ENCODE data around the gene SLC6A8. TPM values are rescaled to one million over a fixed set of nuclear protein-coding genes. Genes with fewer than 3 reads are reported as not detected.
"Not testable (repeated sequence)": the region's sequence is repeated elsewhere in the genome, so short reads cannot be mapped to it uniquely, and the experiment has no call there.

Gene SLC6A8
- total and polyA plus RNA-seq, 7 experiments from 2014 or later: 0.10 to 2.6 (median 0.74) TPM; not detected in 1

DNA sequence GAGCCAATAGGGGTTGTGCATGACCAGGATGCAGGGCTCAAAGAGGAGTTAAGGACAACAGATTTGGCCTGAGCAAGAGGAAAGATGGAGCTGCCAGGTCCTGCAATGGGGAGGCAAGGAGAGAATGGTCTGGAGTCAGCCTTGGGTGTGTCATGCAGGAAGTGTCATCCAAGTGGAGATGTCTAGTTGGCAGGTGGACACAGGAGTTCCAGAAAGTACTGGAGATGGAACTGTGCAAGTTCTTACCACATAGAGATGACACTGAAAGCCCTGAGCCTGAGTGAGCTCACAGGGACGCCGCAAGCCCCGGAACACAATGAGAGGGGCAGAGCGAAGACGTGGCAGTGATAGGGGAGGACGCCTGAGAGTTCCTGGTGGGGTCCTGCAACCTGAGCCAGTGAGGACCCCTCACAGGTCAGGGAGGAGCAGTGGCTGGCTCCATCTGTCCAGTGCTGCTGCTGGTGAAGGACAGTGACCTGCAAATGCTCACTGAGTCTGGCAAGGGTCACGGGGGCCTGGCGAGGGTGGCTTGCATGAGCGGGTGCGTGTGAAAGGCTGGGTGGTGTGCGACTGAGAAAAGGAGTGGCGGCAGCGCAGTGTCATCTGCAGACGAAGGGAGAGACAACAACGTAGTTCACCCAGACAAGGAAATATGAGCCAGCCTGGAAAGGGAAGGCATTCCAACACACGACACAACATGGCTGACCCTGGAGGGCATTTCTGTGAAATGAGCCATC lies 9.4 kb downstream of the SLC6A8 start:
- H3K27ac ChIP-seq (ENCODE audit: low read depth, low read length); CTCF ChIA-PET; POLR2A ChIA-PET; DNase-seq; H3K27me3 Mint-ChIP-seq; H3K27ac Mint-ChIP-seq; H3K36me3 Mint-ChIP-seq; ATAC-seq; H3K4me1 ChIP-seq (ENCODE audit: control insufficient read depth in 2 of 2, insufficient read depth in 2 of 2, low read length in 2 of 2); H3K27me3 ChIP-seq (ENCODE audit: control insufficient read depth in 2 of 2, insufficient read depth in 2 of 2, low read length in 2 of 2); H3K4me3 ChIP-seq (ENCODE audit: low read length); H3K4me1 Mint-ChIP-seq; H3K9me3 Mint-ChIP-seq; H3K9me3 ChIP-seq (ENCODE audit: control insufficient read depth in 2 of 3, low read length in 3 of 3); intact Hi-C loops (cut with micrococcal nuclease): not testable (repeated sequence)
- peak overlapping the region in 1 of 10 donors; percentile 14 for H3K4me3 Mint-ChIP-seq
- H3K36me3 ChIP-seq (ENCODE audit: control insufficient read depth in 2 of 3, insufficient read depth in 3 of 3, low read length in 3 of 3): peaks cover 0 to 35% (median 0%) of the 10 kb centered on the region in 3 experiments

DNA sequence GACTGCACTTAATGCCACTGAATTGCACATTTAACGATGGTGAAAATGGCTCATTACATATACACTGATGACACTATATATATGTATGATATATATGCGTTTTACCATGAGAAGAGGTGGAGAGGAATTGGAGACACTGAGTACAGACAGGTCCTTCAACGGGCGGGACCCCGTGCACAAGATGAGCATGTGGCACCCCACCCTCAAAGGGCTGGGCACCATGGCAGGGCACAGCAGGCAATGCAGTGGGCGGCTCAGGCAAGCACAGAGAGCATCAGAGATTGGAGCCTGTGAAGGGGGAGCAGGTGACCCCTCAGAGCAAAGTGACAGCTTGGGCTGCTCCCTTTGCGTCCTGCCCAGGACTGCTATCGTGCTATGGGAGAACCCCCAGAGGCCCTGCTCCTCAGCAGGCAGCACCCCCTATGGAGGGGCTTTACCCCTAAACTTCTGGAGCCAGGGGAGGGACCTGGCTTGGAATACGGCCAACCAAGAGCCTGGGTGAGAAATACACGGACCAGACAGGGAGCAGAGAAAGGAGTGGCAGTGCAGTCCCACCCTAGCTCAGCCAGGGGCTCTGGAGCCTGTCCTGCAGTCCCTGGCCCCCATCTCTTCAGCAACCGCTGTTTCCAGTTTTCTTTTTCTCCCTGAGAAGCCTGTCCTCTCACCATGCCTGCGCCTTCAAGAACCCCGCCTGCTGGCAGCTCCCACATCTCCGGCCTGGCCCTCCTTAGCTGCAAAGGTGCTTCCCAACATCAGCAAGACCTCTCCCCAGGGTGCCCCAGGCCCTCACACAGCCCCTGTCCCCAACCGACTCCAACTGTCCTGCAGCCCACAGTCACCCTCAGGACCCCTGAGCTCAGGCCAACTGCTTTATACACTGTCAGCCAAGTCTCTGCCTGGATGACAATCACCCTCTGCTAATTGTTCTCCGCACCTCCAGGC lies 10.5 kb downstream of the SLC6A8 start:
- H3K9me3 ChIP-seq (ENCODE audit: control insufficient read depth in 2 of 3, low read length in 3 of 3): no peaks in the 10 kb centered on the region
- H3K27ac Mint-ChIP-seq: peak overlapping the region in 3 of 9 donors; percentile 17 to 76 (median 36)
- no peak overlapping the region for H3K4me3 Mint-ChIP-seq
- peaks cover 0 to 3% (median 0%) of the 10 kb centered on the region in 11 donors for H3K9me3 Mint-ChIP-seq
- peaks cover 0 to 45% (median 0%) of the 10 kb centered on the region in 3 experiments for H3K36me3 ChIP-seq (ENCODE audit: control insufficient read depth in 2 of 3, insufficient read depth in 3 of 3, low read length in 3 of 3)
- POLR2A ChIA-PET: no interaction called here
- intact Hi-C loops (cut with micrococcal nuclease): no loop called here
- H3K27me3 Mint-ChIP-seq: no peaks in the 10 kb centered on the region
- H3K27me3 ChIP-seq (ENCODE audit: control insufficient read depth in 2 of 2, insufficient read depth in 2 of 2, low read length in 2 of 2): no peaks in the 10 kb centered on the region
- H3K36me3 Mint-ChIP-seq: peaks cover 0 to 8% (median 0%) of the 10 kb centered on the region in 5 donors
- H3K4me1 ChIP-seq (ENCODE audit: control insufficient read depth in 2 of 2, insufficient read depth in 2 of 2, low read length in 2 of 2): no peaks in the 10 kb centered on the region
- peaks cover 0 to 1% (median 0%) of the 10 kb centered on the region in 7 donors for H3K4me1 Mint-ChIP-seq
- DNase-seq: no peak
- ATAC-seq: no peak
- no peak overlapping the region for H3K4me3 ChIP-seq (ENCODE audit: low read length)
- CTCF ChIA-PET: no interaction called here
- H3K27ac ChIP-seq (ENCODE audit: low read depth, low read length): no peak overlapping the region

DNA sequence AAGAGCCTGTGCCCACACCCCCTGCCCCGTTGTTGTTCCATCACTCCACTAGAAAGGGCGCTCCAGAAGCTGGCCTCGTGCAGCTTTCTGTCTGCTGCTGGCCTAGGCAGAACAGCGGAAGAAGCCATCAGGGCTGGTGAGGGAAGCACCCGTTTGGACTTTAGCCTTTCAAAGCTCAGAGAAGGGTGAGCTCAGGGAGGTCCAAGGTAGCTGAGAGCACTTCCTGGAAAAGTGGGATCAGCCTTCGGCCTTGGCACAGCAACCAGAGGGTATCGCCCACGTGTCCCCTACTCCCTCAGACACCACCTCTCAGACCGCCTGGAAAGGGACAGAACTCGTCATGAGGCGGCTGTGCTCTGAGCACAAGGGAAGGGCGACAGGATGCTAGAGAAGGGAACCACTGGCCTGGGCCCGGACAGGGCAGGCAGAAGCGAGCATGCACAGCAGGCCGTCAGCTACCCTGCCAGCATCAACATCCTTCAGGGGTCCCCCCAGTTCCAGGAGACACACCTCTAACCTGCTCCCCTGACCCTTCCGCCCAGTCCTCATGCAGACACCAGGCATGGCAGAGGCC lies 11.6 kb downstream of the SLC6A8 start:
- ATAC-seq; CTCF ChIA-PET; H3K27ac Mint-ChIP-seq; H3K4me1 ChIP-seq (ENCODE audit: control insufficient read depth in 2 of 2, insufficient read depth in 2 of 2, low read length in 2 of 2); H3K9me3 ChIP-seq (ENCODE audit: control insufficient read depth in 2 of 3, low read length in 3 of 3); DNase-seq; H3K9me3 Mint-ChIP-seq; H3K27me3 ChIP-seq (ENCODE audit: control insufficient read depth in 2 of 2, insufficient read depth in 2 of 2, low read length in 2 of 2); H3K27me3 Mint-ChIP-seq; H3K4me3 ChIP-seq (ENCODE audit: low read length); intact Hi-C loops (cut with micrococcal nuclease); H3K4me1 Mint-ChIP-seq; H3K4me3 Mint-ChIP-seq; H3K27ac ChIP-seq (ENCODE audit: low read depth, low read length); H3K36me3 Mint-ChIP-seq: not testable (repeated sequence)
- POLR2A ChIA-PET: interaction anchor here (0.7 kb wide), 1 partner anchor 269 kb away, joined by 3 read pairs; no protein-coding TSS in a partner anchor
- peaks cover 0 to 56% (median 0%) of the 10 kb centered on the region in 3 experiments for H3K36me3 ChIP-seq (ENCODE audit: control insufficient read depth in 2 of 3, insufficient read depth in 3 of 3, low read length in 3 of 3)

DNA sequence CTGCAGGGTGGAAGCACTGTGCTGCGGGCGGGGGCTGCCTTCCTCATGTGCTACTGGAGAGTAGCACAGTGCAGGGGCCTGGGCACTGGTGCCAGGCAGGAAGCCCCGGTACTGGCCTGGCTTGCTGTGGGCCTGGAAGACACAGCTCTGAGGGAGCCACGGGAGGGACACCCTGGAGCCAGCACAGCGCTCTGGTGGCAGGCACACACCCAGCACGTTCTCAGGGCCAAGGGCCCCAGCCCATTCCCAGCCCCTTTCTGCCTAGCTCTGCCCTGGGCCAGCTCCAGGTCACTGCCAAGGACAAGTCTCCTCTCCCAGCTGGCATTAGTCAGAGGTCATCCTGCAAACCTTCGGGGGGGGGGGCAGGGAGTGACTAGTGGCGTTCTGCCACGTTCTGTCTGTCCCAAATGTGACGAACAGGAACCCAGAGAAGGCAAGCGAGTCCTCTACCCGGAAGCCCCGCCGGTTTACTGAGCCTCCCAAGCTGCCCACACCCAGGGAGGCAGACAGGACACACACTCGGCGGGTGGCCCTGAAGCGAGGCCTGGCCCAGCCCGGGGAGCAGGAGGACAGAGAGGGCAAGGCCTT lies 12.2 kb downstream of the SLC6A8 start:
- H3K4me3 ChIP-seq (ENCODE audit: low read length); H3K9me3 ChIP-seq (ENCODE audit: control insufficient read depth in 2 of 3, low read length in 3 of 3); H3K36me3 Mint-ChIP-seq; H3K4me3 Mint-ChIP-seq; H3K27ac ChIP-seq (ENCODE audit: low read depth, low read length); H3K27ac Mint-ChIP-seq; CTCF ChIA-PET; ATAC-seq; H3K27me3 Mint-ChIP-seq; DNase-seq; H3K9me3 Mint-ChIP-seq; H3K27me3 ChIP-seq (ENCODE audit: control insufficient read depth in 2 of 2, insufficient read depth in 2 of 2, low read length in 2 of 2); H3K4me1 Mint-ChIP-seq; H3K4me1 ChIP-seq (ENCODE audit: control insufficient read depth in 2 of 2, insufficient read depth in 2 of 2, low read length in 2 of 2); intact Hi-C loops (cut with micrococcal nuclease): not testable (repeated sequence)
- peaks cover 0 to 62% (median 0%) of the 10 kb centered on the region in 3 experiments for H3K36me3 ChIP-seq (ENCODE audit: control insufficient read depth in 2 of 3, insufficient read depth in 3 of 3, low read length in 3 of 3)
- POLR2A ChIA-PET: interaction anchor here (0.7 kb wide), 1 partner anchor 268 kb away, joined by 3 read pairs; no protein-coding TSS in a partner anchor

DNA sequence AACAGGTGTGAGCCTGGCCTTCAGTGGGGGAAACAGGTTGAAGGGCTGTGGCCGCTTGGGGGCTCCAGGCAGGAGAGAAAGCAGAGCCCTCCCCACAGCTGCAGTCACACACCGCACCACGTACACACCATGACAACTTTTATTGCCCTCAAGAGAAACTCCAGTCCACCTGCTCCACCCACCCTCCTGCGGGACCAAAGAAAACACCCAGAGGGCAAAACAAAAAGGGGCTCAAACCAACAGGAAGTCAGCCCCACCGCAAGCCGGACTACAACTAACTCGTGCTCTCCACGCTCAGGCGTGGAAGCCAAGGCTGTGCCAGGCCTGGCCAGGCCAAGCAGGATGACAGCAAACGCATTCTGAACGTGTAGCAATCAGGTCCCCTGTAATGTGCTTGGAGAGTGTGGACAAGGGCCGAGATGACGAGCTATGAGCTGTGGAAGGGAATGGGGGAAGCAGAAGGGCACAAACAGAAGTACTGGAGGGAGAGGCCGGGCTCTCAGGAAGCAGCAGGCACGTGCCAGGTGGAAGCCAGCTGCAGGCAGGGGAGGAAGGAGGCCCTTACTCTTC lies 12.7 kb downstream of the SLC6A8 start:
- Histone ChIP-seq H3K27me3 (ENCODE audit: control insufficient read depth in 2 of 2, insufficient read depth in 2 of 2, low read length in 2 of 2) (no peaks in the 10 kb centered on the region), H3K4me1 (ENCODE audit: control insufficient read depth in 2 of 2, insufficient read depth in 2 of 2, low read length in 2 of 2) (no peaks in the 10 kb centered on the region), H3K27ac (ENCODE audit: low read depth, low read length) (no peak overlapping the region), H3K4me3 (ENCODE audit: low read length) (no peak overlapping the region), H3K36me3 (ENCODE audit: control insufficient read depth in 2 of 3, insufficient read depth in 3 of 3, low read length in 3 of 3) (peaks cover 0 to 62% (median 0%) of the 10 kb centered on the region in 3 experiments), H3K9me3 (ENCODE audit: control insufficient read depth in 2 of 3, low read length in 3 of 3) (no peaks in the 10 kb centered on the region)
- no peaks in the 10 kb centered on the region for H3K27me3 Mint-ChIP-seq
- no peak for DNase-seq
- H3K36me3 Mint-ChIP-seq: peaks cover 0 to 8% (median 0%) of the 10 kb centered on the region in 5 donors
- no peak overlapping the region for H3K4me3 Mint-ChIP-seq
- peaks cover 0 to 5% (median 0%) of the 10 kb centered on the region in 11 donors for H3K9me3 Mint-ChIP-seq
- intact Hi-C loops (cut with micrococcal nuclease): no loop called here
- H3K27ac Mint-ChIP-seq: no peak overlapping the region
- no peak for ATAC-seq
- no peaks in the 10 kb centered on the region for H3K4me1 Mint-ChIP-seq
- ChIA-PET POLR2A (no interaction called here), CTCF (no interaction called here)

DNA sequence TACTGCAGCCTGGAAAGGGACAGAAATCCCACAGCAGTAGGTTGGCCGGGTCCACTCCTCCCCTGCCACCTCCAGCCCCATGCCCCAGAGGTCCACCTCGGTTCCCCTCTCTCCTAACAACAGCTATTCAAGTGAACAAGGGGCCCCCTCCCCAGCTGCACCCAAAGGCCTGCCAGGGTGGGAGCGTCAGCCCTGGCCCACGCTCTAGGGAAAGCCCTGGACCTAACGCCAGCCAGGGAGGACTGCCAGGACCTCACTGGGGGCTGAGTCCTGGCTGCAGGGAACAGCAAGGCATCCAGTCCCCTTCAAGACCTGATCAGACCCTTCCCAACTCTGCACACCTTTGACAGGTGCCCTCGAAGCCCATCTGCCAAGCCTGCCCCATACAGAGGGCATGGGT lies 13.2 kb downstream of the SLC6A8 start:
- no peak overlapping the region for H3K4me3 Mint-ChIP-seq
- intact Hi-C loops (cut with micrococcal nuclease): no loop called here
- Histone ChIP-seq H3K36me3 (ENCODE audit: control insufficient read depth in 2 of 3, insufficient read depth in 3 of 3, low read length in 3 of 3) (peaks cover 0 to 62% (median 0%) of the 10 kb centered on the region in 3 experiments), H3K27me3 (ENCODE audit: control insufficient read depth in 2 of 2, insufficient read depth in 2 of 2, low read length in 2 of 2) (no peaks in the 10 kb centered on the region), H3K9me3 (ENCODE audit: control insufficient read depth in 2 of 3, low read length in 3 of 3) (no peaks in the 10 kb centered on the region), H3K4me3 (ENCODE audit: low read length) (no peak overlapping the region), H3K27ac (ENCODE audit: low read depth, low read length) (no peak overlapping the region), H3K4me1 (ENCODE audit: control insufficient read depth in 2 of 2, insufficient read depth in 2 of 2, low read length in 2 of 2) (no peaks in the 10 kb centered on the region)
- H3K9me3 Mint-ChIP-seq: peaks cover 0 to 5% (median 0%) of the 10 kb centered on the region in 11 donors
- ATAC-seq: no peak
- H3K27me3 Mint-ChIP-seq: no peaks in the 10 kb centered on the region
- ChIA-PET CTCF (no interaction called here), POLR2A (no interaction called here)
- DNase-seq: no peak
- no peaks in the 10 kb centered on the region for H3K4me1 Mint-ChIP-seq
- H3K36me3 Mint-ChIP-seq: peaks cover 0 to 8% (median 0%) of the 10 kb centered on the region in 5 donors
- H3K27ac Mint-ChIP-seq: no peak overlapping the region
